HEK293 (cell line): ENCODE data around the gene COL4A1.

ENCODE experiments used
- KLF10 ChIP-seq: fragments of 450-650 bp; IDR thresholded peaks from 2 replicates; pipeline ENCODE4 v1.5.1; 2018; ENCODE audit warnings: missing biosample characterization, mild to moderate bottlenecking, missing genetic modification characterization
- ZNF239 ChIP-seq: fragments of 450-650 bp; formaldehyde crosslinking; IDR thresholded peaks from 2 replicates; pipeline ENCODE4 v1.5.1; 2016; ENCODE audit warnings: missing biosample characterization, missing genetic modification characterization

GRCh38 chr13:110185696-110186095, 121.3 kb downstream of the COL4A1 start:
- TF ChIP-seq ZNF239 (no peak), KLF10 (tag by site-specific recombination) (no peak)
